GM12878 (cell line): ENCODE data around the gene ATG10. TPM values are rescaled to one million over a fixed set of nuclear protein-coding genes. Genes with fewer than 3 reads are reported as not detected.

ENCODE experiments used
- ATAC-seq: fragments of 200-7000 bp; cut with Tn5 transposase; 3 replicates; pipeline ENCODE4 v1.9.1; 2020; ENCODE audit warnings: mild to moderate bottlenecking, moderate library complexity
- BruUV-seq: library from RNA; stranded (reverse); fragments of 400-500 nt; replicated peaks from 2 replicates; lab custom pipeline; 2021; lab: Mats Ljungman, UMichigan
- CTCF ChIA-PET: fragments of 300-600 bp; sonication (Branson Sonifier 250); formaldehyde crosslinking; extraction: SDS; loops from one replicate; lab custom pipeline; 2021; ENCODE audit warnings: inconsistent platforms; lab: Yijun Ruan, JAX
- POLR2A ChIA-PET: fragments of 350-600 bp; formaldehyde crosslinking; extraction: SDS; loops from one replicate; lab custom pipeline; 2021; ENCODE audit warnings: inconsistent platforms; lab: Charles Lee
- RAD21 ChIA-PET: fragments of 300-600 bp; sonication (Branson Sonifier 250); formaldehyde crosslinking; loops from one replicate; lab custom pipeline; 2023; ENCODE audit warnings: antibody characterized with exemption; ENCODE audit not compliant: unreplicated experiment; lab: Charles Lee
- SMC1A ChIA-PET: fragments of 300-600 bp; sonication (Branson Sonifier 250); formaldehyde crosslinking; loops from one replicate; lab custom pipeline; 2023; ENCODE audit not compliant: unreplicated experiment, uncharacterized antibody; lab: Charles Lee
- DNase-seq: peaks from one replicate; pipeline ENCODE4 v3.0.0-alpha.2; 2011; ENCODE audit warnings: low read depth, low spot score
- FAIRE-seq: peaks from 3 replicates; lab custom pipeline; 2011; peaks lifted over from hg19 to GRCh38; lab: Jason Lieb, UNC
- H2AFZ ChIP-seq: 2 replicates; pipeline ENCODE4 v1.6.0; 2011; ENCODE audit warnings: low read depth, low read length, control low read depth; ENCODE audit not compliant: control insufficient read depth
- H3K27ac ChIP-seq: 2 replicates; pipeline ENCODE4 v1.5.1; 2011; ENCODE audit warnings: control low read depth; ENCODE audit not compliant: control insufficient read depth, insufficient read depth
- H3K27me3 ChIP-seq, 2 experiments: replicated peaks in 1 of 2; 2 replicates each; pipeline versions ENCODE4 v1.6.0 to v1.6.1; 2011; ENCODE audit warnings: low read length in 1 of 2; ENCODE audit not compliant: control insufficient read depth in 2 of 2, insufficient read depth in 2 of 2
- H3K36me3 ChIP-seq, 2 experiments: 2 replicates each; pipeline ENCODE4 v1.5.1; 2011; ENCODE audit warnings: low read length in 1 of 2; ENCODE audit not compliant: control insufficient read depth in 2 of 2, insufficient read depth in 2 of 2
- H3K4me1 ChIP-seq: 2 replicates; pipeline ENCODE4 v1.6.1; 2011; ENCODE audit warnings: mild to moderate bottlenecking, low read length, moderate library complexity, mixed read lengths; ENCODE audit not compliant: control insufficient read depth, insufficient read depth
- H3K4me2 ChIP-seq: 2 replicates; pipeline ENCODE4 v1.6.0; 2011; ENCODE audit warnings: control low read depth; ENCODE audit not compliant: control insufficient read depth, insufficient read depth
- H3K4me3 ChIP-seq: fragments of 200-600 bp; sonication (generic); 2 replicates; pipeline ENCODE4 v1.5.1; 2016
- H3K79me2 ChIP-seq: 2 replicates; pipeline ENCODE4 v1.6.0; 2011; ENCODE audit warnings: low read length; ENCODE audit not compliant: control insufficient read depth, insufficient read depth
- H3K9ac ChIP-seq: 2 replicates; pipeline ENCODE4 v1.8.0; 2011; ENCODE audit warnings: low read length, control low read depth, mixed read lengths; ENCODE audit not compliant: control insufficient read depth, insufficient read depth
- H3K9me3 ChIP-seq: replicated peaks from 3 replicates; pipeline ENCODE4 v1.5.1; 2011; ENCODE audit warnings: mild to moderate bottlenecking, low read length; ENCODE audit not compliant: control insufficient read depth, insufficient read depth
- H4K20me1 ChIP-seq: 2 replicates; pipeline ENCODE4 v1.6.0; 2011; ENCODE audit not compliant: control insufficient read depth, insufficient read depth
- ATF7 ChIP-seq: fragments of 450-650 bp; IDR thresholded peaks from 2 replicates; pipeline ENCODE4 v1.6.1; 2016; ENCODE audit warnings: low read depth, mild to moderate bottlenecking
- BCL11A ChIP-seq: IDR thresholded peaks from 2 replicates; pipeline ENCODE4 v1.6.1; 2011; ENCODE audit warnings: low read depth, low read length
- BCL3 ChIP-seq: IDR thresholded peaks from 2 replicates; pipeline ENCODE4 v1.6.1; 2011; ENCODE audit warnings: borderline replicate concordance, low read depth, mild to moderate bottlenecking, moderate library complexity, low read length; ENCODE audit not compliant: insufficient read depth, poor library complexity, severe bottlenecking
- BHLHE40 ChIP-seq, 2 experiments: fragments of 450-650 bp in 1 of 2; IDR thresholded peaks; 2 replicates each; pipeline ENCODE4 v1.6.1; 2011 to 2017; ENCODE audit warnings: low read depth in 2 of 2, borderline replicate concordance in 1 of 2, improper control_type of control experiment in 1 of 2, low read length in 1 of 2, mild to moderate bottlenecking in 1 of 2
- CBFB ChIP-seq: IDR thresholded peaks from 2 replicates; pipeline ENCODE4 v1.6.1; 2016; ENCODE audit warnings: antibody characterized with exemption, low read depth
- CEBPB ChIP-seq, 2 experiments: fragments of 150-350 bp in 1 of 2; IDR thresholded peaks; 2 replicates each; pipeline ENCODE4 v1.6.1; 2012 to 2014; ENCODE audit warnings: low read depth in 2 of 2, low read length in 2 of 2, borderline replicate concordance in 1 of 2, inconsistent platforms in 1 of 2
- EED ChIP-seq: sonication (generic); IDR thresholded peaks from 2 replicates; pipeline ENCODE4 v1.6.1; 2016; ENCODE audit warnings: antibody characterized with exemption, low read depth
- EP300 ChIP-seq, 2 experiments: fragments of 150-350 bp in 1 of 2; IDR thresholded peaks; 2 replicates each; pipeline ENCODE4 v1.6.1; 2011 to 2012; ENCODE audit warnings: low read depth in 2 of 2, low read length in 2 of 2, borderline replicate concordance in 1 of 2, improper control_type of control experiment in 1 of 2, inconsistent platforms in 1 of 2; ENCODE audit not compliant: control insufficient read depth in 1 of 2
- FOXM1 ChIP-seq: IDR thresholded peaks from 2 replicates; pipeline ENCODE4 v1.6.1; 2012; ENCODE audit warnings: low read depth, mild to moderate bottlenecking, inconsistent platforms, low read length, moderate library complexity
- GATAD2B ChIP-seq: fragments of 450-650 bp; conservative IDR thresholded peaks from 2 replicates; pipeline ENCODE4 v1.6.1; 2017; ENCODE audit warnings: low read depth, mild to moderate bottlenecking, moderate library complexity
- IKZF1 ChIP-seq: fragments of 450-650 bp; conservative IDR thresholded peaks from 2 replicates; pipeline ENCODE4 v1.6.1; 2017; ENCODE audit warnings: antibody characterized with exemption, mild to moderate bottlenecking
- IRF4 ChIP-seq: IDR thresholded peaks from 2 replicates; pipeline ENCODE4 v1.6.1; 2011; ENCODE audit warnings: low read depth, low read length
- MTA3 ChIP-seq: IDR thresholded peaks from 2 replicates; pipeline ENCODE4 v1.6.1; 2012; ENCODE audit warnings: low read length, inconsistent platforms, borderline replicate concordance
- NR2F1 ChIP-seq: fragments of 450-650 bp; conservative IDR thresholded peaks from 2 replicates; pipeline ENCODE4 v1.6.1; 2017; ENCODE audit warnings: mild to moderate bottlenecking
- PBX3 ChIP-seq: IDR thresholded peaks from 2 replicates; pipeline ENCODE4 v1.6.1; 2011; ENCODE audit warnings: mild to moderate bottlenecking, low read depth, low read length, moderate library complexity; ENCODE audit not compliant: insufficient replicate concordance
- POU2F2 ChIP-seq: IDR thresholded peaks from 3 replicates; pipeline ENCODE4 v1.6.1; 2011; ENCODE audit warnings: low read depth, mild to moderate bottlenecking, low read length, borderline replicate concordance
- RAD21 ChIP-seq: IDR thresholded peaks from 2 replicates; pipeline ENCODE4 v1.6.1; 2011; ENCODE audit warnings: mild to moderate bottlenecking, low read depth, low read length, moderate library complexity; ENCODE audit not compliant: insufficient read depth
- RUNX3 ChIP-seq: IDR thresholded peaks from 2 replicates; pipeline ENCODE4 v1.6.1; 2012; ENCODE audit warnings: low read length, inconsistent platforms
- SKIL ChIP-seq: fragments of 450-650 bp; IDR thresholded peaks from 2 replicates; pipeline ENCODE4 v1.6.1; 2017; ENCODE audit warnings: mild to moderate bottlenecking, low read depth, inconsistent platforms; ENCODE audit not compliant: poor library complexity, severe bottlenecking
- TAF1 ChIP-seq: IDR thresholded peaks from 2 replicates; pipeline ENCODE4 v1.6.1; 2011; ENCODE audit warnings: mild to moderate bottlenecking, low read depth, low read length, borderline replicate concordance
- YY1 ChIP-seq: IDR thresholded peaks from 2 replicates; pipeline ENCODE4 v1.6.1; 2011; ENCODE audit warnings: low read depth, mild to moderate bottlenecking, low read length
- WGBS: methylation state at CpG from one replicate; pipeline ENCODE4 v1.1.6; 2016; ENCODE audit warnings: low lambda C conversion rate; ENCODE audit not compliant: insufficient replicate concordance, insufficient coverage; ENCODE audit errors: missing lambda C conversion rate; 5-methylcytosine and 5-hydroxymethylcytosine counted together
- in situ Hi-C: fragments of 300-500 bp; cut with MboI; formaldehyde crosslinking; loops from 9 replicates; pipeline ENCODE4 v1.14.3; 2018; ENCODE audit warnings: mixed read lengths
- intact Hi-C: fragments of 100-400 bp; cut with micrococcal nuclease; formaldehyde crosslinking; loops from one replicate; pipeline ENCODE4 v1.14.2; 2022; ENCODE audit not compliant: unreplicated experiment
- polyA plus RNA-seq, 11 experiments: library from polyadenylated mRNA; depleted of rRNA in 4 of 11; unstranded in 6 of 11; stranded (reverse) in 5 of 11; fragments of >200 nt; fragmentation: Nextera tagmentation in 4 of 11; fragmentation: Illumina TruSeq in 1 of 11; extraction: Ambion mirVana in 4 of 11; extraction: Trizol in 1 of 11; gene quantifications; 1 replicate in 1 of 11; 2 replicates in 10 of 11; pipeline versions ENCODE4 v1.2.1 to v1.2.3, GENCODE V29; 2011 to 2016; ENCODE audit warnings: inconsistent platforms in 2 of 11, missing spikeins in 2 of 11, low read depth in 1 of 11
- total RNA-seq, 4 experiments: library from RNA; depleted of rRNA in 3 of 4; stranded (reverse); fragments of >200 nt in 3 of 4; fragmentation: Illumina TruSeq in 1 of 4; extraction: Trizol in 1 of 4; gene quantifications; 2 replicates each; pipeline versions ENCODE4 v1.2.1 to v1.2.3, GENCODE V29; 2013 to 2021

The ATG10 gene
- total and polyA plus RNA-seq, 10 of the 15 experiments (the other 5 are each of a cell fraction or from before 2014, with no cell fraction given) = 3.8 to 14.4 (median 6.5) TPM

- peak; percentile 17 for DNase-seq
- no peak for FAIRE-seq
- H3K4me2 ChIP-seq = peak overlapping the region; percentile 41; the same call in 1 of the 2 replicates
- H3K36me3 ChIP-seq = no peaks in the 10 kb centered on the region
- H3K27ac ChIP-seq = no peak overlapping the region
- H3K4me1 ChIP-seq = no peaks in the 10 kb centered on the region
- no TSS peak for BruUV-seq
- in situ Hi-C loops (no loop called here), intact Hi-C loops (no loop called here)
- H3K79me2 ChIP-seq = no peaks in the 10 kb centered on the region
- peak; percentile 81 for ATAC-seq
- H3K4me3 ChIP-seq = no peak overlapping the region
- CTCF ChIA-PET = interaction anchor here (1.1 to 2.2 kb wide), 3 partner anchors 9 to 18 kb away, joined by 4 to 7 read pairs (median 5); no protein-coding TSS in a partner anchor
- POLR2A ChIA-PET = no interaction called here
- H4K20me1 ChIP-seq = no peaks in the 10 kb centered on the region
- no peak overlapping the region for H3K9ac ChIP-seq
- no peaks in the 10 kb centered on the region for H3K27me3 ChIP-seq
- H2AFZ ChIP-seq = no peak overlapping the region
- SMC1A ChIA-PET = interaction anchor here (1.2 to 3.2 kb wide), 3 partner anchors 9 to 42 kb away, joined by 3 to 10 read pairs (median 4); no protein-coding TSS in a partner anchor
- no peaks in the 10 kb centered on the region; the same call in 2 of the 3 replicates for H3K9me3 ChIP-seq
- WGBS = 52% methylated on average over 1 of the region's 1 CpG
- RAD21 ChIA-PET = no interaction called here
- TF ChIP-seq BCL11A = peak; percentile 80
- peak; percentile 78 to 89 for TF ChIP-seq BHLHE40 (IDR thresholded peaks at IDR 0.05; ENCODE audit: borderline replicate concordance in 1 of 2, low read depth in 2 of 2, low read length in 1 of 2)
- TF ChIP-seq RAD21 = no peak
- no peak for TF ChIP-seq TAF1
- TF ChIP-seq EP300 (IDR thresholded peaks at IDR 0.05; ENCODE audit: borderline replicate concordance in 1 of 2, control insufficient read depth in 1 of 2, low read depth in 2 of 2, low read length in 2 of 2) = peak in 1 of 2 experiments; percentile 35; a peak in 1 of 4 replicates
- TF ChIP-seq POU2F2 = peak; percentile 56; the same call in 1 of the 3 replicates
- peak; percentile 51 to 55; a peak in 2 of 4 replicates for TF ChIP-seq CEBPB (IDR thresholded peaks at IDR 0.05; ENCODE audit: borderline replicate concordance in 1 of 2, low read depth in 2 of 2, low read length in 2 of 2)
- TF ChIP-seq BCL3 = peak; percentile 51
- TF ChIP-seq GATAD2B = no peak
- TF ChIP-seq RUNX3 = peak; percentile 95
- no peak for TF ChIP-seq YY1
- TF ChIP-seq IKZF1 = peak; percentile 83
- TF ChIP-seq NR2F1 = no peak
- peak; percentile 81 for TF ChIP-seq EED
- TF ChIP-seq FOXM1 = peak; percentile 24; the same call in 1 of the 2 replicates
- no peak for TF ChIP-seq SKIL
- peak; percentile 84; the same call in 1 of the 2 replicates for TF ChIP-seq IRF4
- TF ChIP-seq ATF7 = no peak
- TF ChIP-seq CBFB = 0 out of 2 replicates have a peak, but pooled peaks have one; percentile 46
- TF ChIP-seq MTA3 = 0 out of 2 replicates have a peak, but pooled peaks have one; percentile 56
- TF ChIP-seq PBX3 = no peak
Observed at GRCh38 chr5:82183828-82184227, 212.0 kb downstream of the ATG10 start.
